ENCODE measurements around the gene VWA3A.
"Not testable (repeated sequence)": the region's sequence is repeated elsewhere in the genome, so short reads cannot be mapped to it uniquely, and the experiment has no call there.

Gene VWA3A, protein sequence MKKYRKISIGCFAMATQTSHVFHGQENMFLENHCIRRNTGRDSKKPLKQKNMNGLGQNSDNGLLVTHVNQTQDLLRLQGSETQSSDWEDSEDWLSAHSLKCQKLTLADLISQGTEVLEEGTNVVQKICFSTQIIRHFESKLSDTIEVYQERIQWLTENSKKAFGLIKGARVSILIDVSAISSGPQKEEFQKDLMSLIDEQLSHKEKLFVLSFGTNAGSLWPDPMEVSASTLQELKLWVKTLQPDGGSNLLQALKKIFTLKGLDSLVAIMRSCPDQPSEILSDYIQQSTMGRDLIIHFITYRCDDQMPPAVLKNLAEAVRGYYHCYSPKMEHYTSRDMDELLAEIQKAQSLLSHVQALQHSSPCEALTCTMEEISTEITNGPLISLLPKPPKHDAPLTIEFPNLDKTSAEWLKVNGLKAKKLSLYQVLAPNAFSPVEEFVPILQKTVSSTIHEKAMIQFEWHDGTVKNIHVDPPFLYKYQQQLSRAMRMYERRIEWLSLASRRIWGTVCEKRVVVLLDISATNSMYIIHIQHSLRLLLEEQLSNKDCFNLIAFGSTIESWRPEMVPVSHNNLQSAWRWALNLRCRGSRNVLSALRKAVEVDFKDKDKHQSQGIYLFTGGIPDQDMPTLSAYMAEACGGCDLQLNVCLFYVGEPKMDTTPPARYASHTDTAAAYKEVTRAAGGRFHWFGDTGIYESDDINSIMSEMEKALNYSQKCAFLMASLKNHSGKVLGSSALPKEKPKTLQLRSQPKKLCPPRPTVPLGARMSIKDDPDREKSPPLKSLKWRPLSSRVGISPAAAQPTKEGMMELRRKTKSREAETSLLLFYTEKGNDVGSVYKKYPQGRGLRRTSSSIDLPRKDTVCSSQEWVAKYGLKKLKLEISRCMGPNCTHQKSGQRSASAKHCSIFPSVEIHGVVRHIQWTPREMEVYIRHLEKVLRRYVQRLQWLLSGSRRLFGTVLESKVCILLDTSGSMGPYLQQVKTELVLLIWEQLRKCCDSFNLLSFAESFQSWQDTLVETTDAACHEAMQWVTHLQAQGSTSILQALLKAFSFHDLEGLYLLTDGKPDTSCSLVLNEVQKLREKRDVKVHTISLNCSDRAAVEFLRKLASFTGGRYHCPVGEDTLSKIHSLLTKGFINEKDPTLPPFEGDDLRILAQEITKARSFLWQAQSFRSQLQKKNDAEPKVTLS

DNA sequence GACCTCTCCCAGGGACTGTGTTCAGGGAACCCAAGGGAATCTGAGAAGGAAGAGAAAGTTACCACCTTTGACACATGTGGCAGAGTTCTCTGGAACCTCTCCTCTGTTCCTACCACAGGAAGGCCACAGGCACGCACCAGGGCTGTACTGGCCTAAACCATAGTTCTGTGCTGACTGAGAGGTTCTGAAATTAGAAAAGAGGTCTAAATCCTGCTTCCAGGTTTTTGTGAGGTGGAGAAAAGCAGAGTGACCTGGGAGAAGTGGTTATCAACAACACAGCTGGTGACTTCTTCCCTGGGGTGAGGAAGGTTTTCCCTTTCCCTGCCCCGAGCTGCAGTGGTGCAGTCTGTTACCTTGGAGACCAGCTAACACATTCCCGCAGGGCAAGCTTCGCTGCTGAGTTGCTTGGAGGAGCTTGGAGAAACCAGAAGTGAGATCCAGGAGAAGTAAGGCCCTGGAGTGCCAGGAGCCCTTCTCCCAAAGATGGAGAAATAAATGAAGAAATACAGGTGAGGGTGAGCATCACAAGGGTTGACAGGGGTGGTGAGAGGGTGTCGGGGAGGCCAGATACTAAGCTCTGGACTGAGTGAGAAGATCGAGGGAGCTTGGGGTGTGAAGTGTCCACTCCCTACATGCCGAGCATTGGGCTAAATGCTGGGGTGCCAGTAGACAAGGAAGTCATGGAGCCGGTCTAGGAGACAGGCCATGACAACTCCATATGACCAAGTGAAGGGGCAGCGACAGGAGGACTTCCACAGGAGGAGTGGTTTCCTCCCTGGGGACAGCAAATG, at the start of gene VWA3A:
Gene VWA3A (plus strand): TSS at position 399 of the 791 bp plus-strand sequence. CDS start 97 bp downstream, at position 496.
- H3K9me3 ChIP-seq (ENCODE audit: insufficient read depth, low read depth, low read length) = no peaks in the 10 kb centered on the region
- 0 out of 2 replicates have a peak within 1 kb of the TSS, but pooled peaks have one; percentile 1 for H3K9ac ChIP-seq (ENCODE audit: low read depth, low read length)
- no peak within 1 kb of the TSS for H3K27ac ChIP-seq (ENCODE audit: low read length)
- H3K4me3 ChIP-seq (ENCODE audit: low read length) = no peak within 1 kb of the TSS; the same call in 1 of the 2 replicates
- H3K4me1 ChIP-seq (ENCODE audit: insufficient read depth, low read length) = peaks cover 11% of the 10 kb centered on the region; the same call in 1 of the 2 replicates
- H3K36me3 ChIP-seq (ENCODE audit: insufficient read depth, low read depth, low read length) = no peaks in the 10 kb centered on the region
- no peaks in the 10 kb centered on the region for H3K27me3 ChIP-seq (ENCODE audit: insufficient read depth, low read length)

DNA sequence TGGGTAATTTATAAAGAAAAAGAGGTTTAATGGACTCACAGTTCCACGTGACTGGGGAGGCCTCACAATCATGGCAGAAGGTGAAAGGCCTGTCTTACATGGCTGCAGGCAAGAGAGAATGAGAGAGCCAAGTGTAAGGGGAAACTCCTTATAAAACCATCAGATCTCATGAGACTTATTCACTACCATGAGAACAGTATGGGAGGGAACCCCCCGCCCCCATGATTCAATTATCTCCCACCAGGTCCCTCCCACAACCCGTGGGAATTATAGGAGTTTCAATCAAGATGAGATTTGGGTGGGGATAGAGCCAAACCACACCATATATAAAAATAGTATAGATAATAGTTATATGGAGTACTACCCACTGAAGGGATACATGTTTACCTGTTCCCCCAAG, 48.5 kb upstream of the VWA3A start:
- H3K4me1 ChIP-seq (ENCODE audit: insufficient read depth, low read length); H3K9ac ChIP-seq (ENCODE audit: low read depth, low read length): not testable (repeated sequence)

DNA sequence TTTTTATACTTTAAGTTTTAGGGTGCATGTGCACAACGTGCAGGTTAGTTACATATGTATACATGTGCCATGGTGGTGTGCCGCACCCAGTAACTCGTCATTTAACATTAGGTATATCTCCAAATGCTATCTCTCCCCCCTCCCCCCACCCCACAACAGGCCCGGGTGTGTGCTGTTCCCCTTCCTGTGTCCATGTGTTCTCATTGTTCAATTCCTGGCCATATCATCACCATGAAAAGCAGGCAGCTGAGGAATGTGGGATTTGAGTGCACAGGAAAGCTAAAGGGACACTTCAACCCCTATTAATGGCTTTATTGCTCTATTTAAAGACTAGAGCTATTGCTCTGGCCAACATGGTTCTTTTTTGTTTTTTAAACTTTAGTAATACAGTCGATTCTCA, 46.5 kb upstream of the VWA3A start:
- H3K4me1 ChIP-seq (ENCODE audit: insufficient read depth, low read length); H3K27me3 ChIP-seq (ENCODE audit: insufficient read depth, low read length); H3K27ac ChIP-seq (ENCODE audit: low read length); H3K4me3 ChIP-seq (ENCODE audit: low read length); H3K9ac ChIP-seq (ENCODE audit: low read depth, low read length); H3K9me3 ChIP-seq (ENCODE audit: insufficient read depth, low read depth, low read length); H3K36me3 ChIP-seq (ENCODE audit: insufficient read depth, low read depth, low read length): not testable (repeated sequence)

More for the DNA sequence above, 48.5 kb upstream of the VWA3A start:
- H3K27ac ChIP-seq (ENCODE audit: low read length); H3K4me3 ChIP-seq (ENCODE audit: low read length); H3K27me3 ChIP-seq (ENCODE audit: insufficient read depth, low read length); H3K36me3 ChIP-seq (ENCODE audit: insufficient read depth, low read depth, low read length); H3K9me3 ChIP-seq (ENCODE audit: insufficient read depth, low read depth, low read length): not testable (repeated sequence)

DNA sequence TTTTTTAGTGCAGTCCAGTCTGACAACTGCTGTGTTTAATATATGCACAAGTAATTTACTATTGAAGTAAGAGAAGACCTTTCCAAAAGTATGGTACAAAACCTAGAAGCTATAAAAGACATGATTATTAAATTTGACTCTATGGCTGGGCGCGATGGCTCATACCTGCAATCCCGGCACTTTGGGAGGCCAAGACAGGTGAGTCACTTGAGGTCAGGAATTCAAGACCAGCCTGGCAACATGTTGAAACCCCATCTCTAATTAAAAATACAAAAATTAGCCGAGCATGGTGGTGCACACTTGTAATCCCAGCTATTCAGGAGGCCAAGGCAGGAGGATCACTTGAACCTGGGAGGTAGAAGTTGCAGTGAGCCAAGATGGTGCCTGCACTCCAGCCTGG, 41.4 kb upstream of the VWA3A start:
- Histone ChIP-seq H3K27me3 (ENCODE audit: insufficient read depth, low read length) (no peaks in the 10 kb centered on the region), H3K36me3 (ENCODE audit: insufficient read depth, low read depth, low read length) (no peaks in the 10 kb centered on the region), H3K9me3 (ENCODE audit: insufficient read depth, low read depth, low read length) (no peaks in the 10 kb centered on the region), H3K4me1 (ENCODE audit: insufficient read depth, low read length) (no peaks in the 10 kb centered on the region), H3K9ac (ENCODE audit: low read depth, low read length) (no peak overlapping the region), H3K4me3 (ENCODE audit: low read length) (no peak overlapping the region), H3K27ac (ENCODE audit: low read length) (no peak overlapping the region)

DNA sequence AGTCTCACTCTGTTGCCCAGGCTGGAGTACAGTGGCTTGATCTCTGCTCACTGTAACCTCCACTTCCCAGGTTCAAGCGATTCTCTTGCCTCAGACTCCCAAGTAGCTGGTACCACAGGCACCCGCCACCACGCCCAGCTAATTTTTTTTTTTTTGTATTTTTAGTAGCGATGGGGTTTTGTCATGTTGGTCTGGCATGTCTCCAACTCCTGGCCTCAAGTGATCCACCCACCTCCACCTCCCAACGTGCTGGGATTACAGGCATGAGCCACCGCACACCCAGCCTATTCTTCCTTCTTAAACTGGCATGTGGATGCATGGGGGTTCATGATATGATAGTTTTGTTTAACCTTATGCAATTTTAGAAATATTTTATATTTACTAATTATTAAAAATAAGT, 39.4 kb upstream of the VWA3A start:
- Histone ChIP-seq H3K4me1 (ENCODE audit: insufficient read depth, low read length) (no peaks in the 10 kb centered on the region), H3K27ac (ENCODE audit: low read length) (no peak overlapping the region), H3K9me3 (ENCODE audit: insufficient read depth, low read depth, low read length) (no peaks in the 10 kb centered on the region), H3K36me3 (ENCODE audit: insufficient read depth, low read depth, low read length) (no peaks in the 10 kb centered on the region), H3K9ac (ENCODE audit: low read depth, low read length) (no peak overlapping the region), H3K4me3 (ENCODE audit: low read length) (no peak overlapping the region), H3K27me3 (ENCODE audit: insufficient read depth, low read length) (no peaks in the 10 kb centered on the region)

DNA sequence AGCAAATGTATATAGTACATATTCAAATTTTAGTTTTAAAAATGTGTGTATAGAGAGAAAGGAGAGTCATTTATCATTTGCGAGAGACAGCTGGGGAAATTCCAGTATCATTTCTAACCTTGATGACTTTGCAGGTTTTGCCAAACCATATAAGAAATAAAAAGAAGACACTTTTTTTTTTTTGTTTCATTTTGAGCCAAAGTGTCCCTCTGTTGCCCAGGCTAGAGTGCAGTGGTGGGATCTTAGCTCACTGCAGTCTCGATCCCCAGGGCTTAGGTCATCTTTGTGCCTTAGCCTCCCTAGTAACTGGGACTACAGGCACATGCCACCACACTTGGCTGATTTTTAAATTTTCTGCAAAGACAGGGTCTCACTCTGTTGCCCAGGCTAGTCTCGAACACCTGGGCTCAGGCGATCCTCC, 38.4 kb upstream of the VWA3A start:
- Histone ChIP-seq H3K4me3 (ENCODE audit: low read length) (no peak overlapping the region), H3K36me3 (ENCODE audit: insufficient read depth, low read depth, low read length) (no peaks in the 10 kb centered on the region), H3K9me3 (ENCODE audit: insufficient read depth, low read depth, low read length) (no peaks in the 10 kb centered on the region), H3K4me1 (ENCODE audit: insufficient read depth, low read length) (no peaks in the 10 kb centered on the region), H3K27ac (ENCODE audit: low read length) (no peak overlapping the region), H3K27me3 (ENCODE audit: insufficient read depth, low read length) (no peaks in the 10 kb centered on the region), H3K9ac (ENCODE audit: low read depth, low read length) (no peak overlapping the region)

DNA sequence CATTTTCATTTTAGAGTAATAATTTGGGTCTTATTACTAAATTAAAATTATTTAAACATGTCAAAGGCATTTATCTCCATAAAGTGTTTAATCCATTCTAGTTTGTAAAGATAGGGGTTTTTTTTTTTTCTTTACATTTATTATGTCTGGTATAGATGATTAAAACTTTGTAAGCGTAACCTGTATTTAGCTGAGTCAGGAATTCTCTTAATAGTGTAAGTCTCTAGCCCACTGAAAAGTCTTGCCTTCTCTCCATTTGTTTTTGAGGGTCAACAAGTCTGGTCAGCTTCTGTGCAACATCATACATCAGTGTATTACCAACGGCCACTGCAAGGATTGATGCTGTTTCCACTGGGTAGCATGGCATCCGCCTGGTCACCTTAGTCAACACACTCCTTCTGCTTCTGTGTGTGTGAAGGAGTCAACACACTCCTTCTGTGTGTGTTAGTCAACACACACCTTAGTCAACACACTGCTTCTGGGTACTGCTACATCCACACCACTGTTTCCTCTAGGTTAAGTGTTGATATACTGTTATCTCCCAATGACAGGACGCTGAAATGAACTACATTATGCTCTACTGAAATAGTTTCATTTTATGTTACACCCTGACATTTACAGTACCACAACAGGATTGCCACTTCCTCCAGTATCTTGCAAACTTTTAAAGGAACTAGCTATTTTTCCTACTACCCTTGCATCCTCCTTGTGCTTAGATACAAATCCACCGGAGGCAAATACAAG, 37.3 kb upstream of the VWA3A start:
- Histone ChIP-seq H3K4me3 (ENCODE audit: low read length) (no peak overlapping the region), H3K27me3 (ENCODE audit: insufficient read depth, low read length) (no peaks in the 10 kb centered on the region), H3K4me1 (ENCODE audit: insufficient read depth, low read length) (no peaks in the 10 kb centered on the region), H3K9ac (ENCODE audit: low read depth, low read length) (no peak overlapping the region), H3K9me3 (ENCODE audit: insufficient read depth, low read depth, low read length) (no peaks in the 10 kb centered on the region), H3K27ac (ENCODE audit: low read length) (no peak overlapping the region), H3K36me3 (ENCODE audit: insufficient read depth, low read depth, low read length) (no peaks in the 10 kb centered on the region)

DNA sequence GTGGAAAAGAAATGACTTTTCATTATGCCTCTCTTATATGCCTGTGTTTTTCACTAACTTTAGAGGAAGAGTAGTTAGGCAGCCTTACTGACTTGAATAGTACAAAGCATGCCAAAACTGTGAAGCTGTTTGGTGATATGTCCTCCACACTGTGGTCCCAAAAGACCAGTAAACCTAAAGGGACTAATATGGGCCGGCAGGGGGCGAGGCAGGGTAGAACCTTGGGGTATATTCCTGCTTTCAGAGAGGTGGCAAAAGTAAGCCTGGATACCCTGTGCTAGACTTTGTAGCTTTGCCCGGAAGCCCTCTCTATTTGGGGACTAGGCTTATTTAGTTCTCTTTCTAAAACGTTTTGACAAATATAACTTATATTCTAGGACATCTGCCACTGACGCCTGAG, 36.5 kb upstream of the VWA3A start:
- Histone ChIP-seq H3K27ac (ENCODE audit: low read length) (no peak overlapping the region), H3K4me1 (ENCODE audit: insufficient read depth, low read length) (no peaks in the 10 kb centered on the region), H3K4me3 (ENCODE audit: low read length) (no peak overlapping the region), H3K36me3 (ENCODE audit: insufficient read depth, low read depth, low read length) (no peaks in the 10 kb centered on the region), H3K27me3 (ENCODE audit: insufficient read depth, low read length) (no peaks in the 10 kb centered on the region), H3K9ac (ENCODE audit: low read depth, low read length) (no peak overlapping the region), H3K9me3 (ENCODE audit: insufficient read depth, low read depth, low read length) (no peaks in the 10 kb centered on the region)

DNA sequence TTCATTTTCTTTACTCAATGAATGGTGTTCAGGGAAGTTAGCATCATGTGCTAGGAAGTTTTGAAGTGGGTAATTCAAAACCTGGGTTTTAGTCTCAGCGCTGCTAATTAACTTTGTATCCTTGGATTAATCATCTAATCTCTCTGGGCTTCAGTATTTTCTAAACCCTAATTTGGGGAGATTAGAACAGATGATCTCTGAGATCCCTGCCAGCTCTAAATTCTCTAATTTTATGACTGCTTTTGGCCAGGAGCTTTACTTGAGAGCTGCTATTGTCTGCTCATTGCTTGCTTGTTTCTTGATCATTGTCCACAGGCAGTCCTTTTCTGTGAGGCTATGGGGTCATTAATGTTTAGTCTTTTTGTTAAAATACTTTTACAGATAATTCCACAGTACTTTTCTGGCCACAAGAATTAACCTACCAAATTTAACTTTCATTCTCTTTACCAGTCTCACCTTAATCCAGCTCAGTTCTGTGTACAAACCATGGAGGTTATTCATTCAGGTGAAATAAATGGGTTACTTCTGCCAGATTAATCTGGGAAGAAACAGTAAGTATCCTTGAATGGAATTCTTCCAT, 28.4 kb upstream of the VWA3A start:
- no peak overlapping the region for H3K4me3 ChIP-seq (ENCODE audit: low read length)
- H3K27ac ChIP-seq (ENCODE audit: low read length) = peak overlapping the region; percentile 8
- peaks cover 7% of the 10 kb centered on the region for H3K9me3 ChIP-seq (ENCODE audit: insufficient read depth, low read depth, low read length)
- peaks cover 15% of the 10 kb centered on the region for H3K4me1 ChIP-seq (ENCODE audit: insufficient read depth, low read length)
- H3K36me3 ChIP-seq (ENCODE audit: insufficient read depth, low read depth, low read length) = no peaks in the 10 kb centered on the region
- no peak overlapping the region for H3K9ac ChIP-seq (ENCODE audit: low read depth, low read length)
- no peaks in the 10 kb centered on the region for H3K27me3 ChIP-seq (ENCODE audit: insufficient read depth, low read length)

DNA sequence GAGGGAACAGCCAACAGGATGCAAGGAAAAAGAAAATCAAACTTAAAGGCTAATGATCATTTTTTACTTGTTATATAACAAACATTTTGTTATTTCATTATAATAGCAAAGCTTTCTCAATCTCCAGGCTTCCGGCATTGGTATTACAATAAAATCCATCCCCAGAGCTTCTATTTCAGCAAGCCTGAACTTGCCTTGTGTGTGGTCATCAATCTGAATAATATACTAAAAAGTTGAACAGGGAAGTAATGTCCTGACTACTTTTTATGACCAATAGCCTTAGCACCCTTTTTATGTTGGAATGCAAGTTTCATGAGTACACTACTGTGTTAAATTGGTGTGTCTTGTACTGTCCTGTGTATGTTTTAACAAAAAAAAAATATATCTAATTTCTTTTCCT, 27.1 kb upstream of the VWA3A start:
- H3K9me3 ChIP-seq (ENCODE audit: insufficient read depth, low read depth, low read length) = peaks cover 7% of the 10 kb centered on the region
- H3K4me1 ChIP-seq (ENCODE audit: insufficient read depth, low read length) = peaks cover 15% of the 10 kb centered on the region
- no peak overlapping the region for H3K27ac ChIP-seq (ENCODE audit: low read length)
- no peaks in the 10 kb centered on the region for H3K36me3 ChIP-seq (ENCODE audit: insufficient read depth, low read depth, low read length)
- no peak overlapping the region for H3K9ac ChIP-seq (ENCODE audit: low read depth, low read length)
- no peaks in the 10 kb centered on the region for H3K27me3 ChIP-seq (ENCODE audit: insufficient read depth, low read length)
- no peak overlapping the region for H3K4me3 ChIP-seq (ENCODE audit: low read length)
